Liver (tissue), 9 donors: Measurements from ENCODE around the gene TWSG1. TPM values are rescaled to one million over a fixed set of nuclear protein-coding genes. Genes with fewer than 3 reads are reported as not detected.

ENCODE experiments used
- DNase-seq: peaks from one replicate; pipeline ENCODE4 v3.0.0-alpha.2; 2017; ENCODE audit warnings: low spot score
- H3K27ac ChIP-seq, 2 donors: one replicate each; pipeline ENCODE4 v1.7.0; 2013; ENCODE audit warnings: inconsistent platforms in 2 of 2, low read length in 2 of 2, control low read depth in 1 of 2, low read depth in 1 of 2, mild to moderate bottlenecking in 1 of 2
- H3K27me3 ChIP-seq, 4 donors: one replicate each; pipeline versions ENCODE4 v1.6.1 to v1.7.0; 2013; ENCODE audit warnings: low read length in 3 of 4, inconsistent platforms in 1 of 4, mild to moderate bottlenecking in 1 of 4, moderate library complexity in 1 of 4; ENCODE audit not compliant: control insufficient read depth in 4 of 4, insufficient read depth in 4 of 4
- H3K36me3 ChIP-seq, 4 donors: one replicate each; pipeline versions ENCODE4 v1.6.1 to v1.7.0; 2013; ENCODE audit warnings: low read length in 3 of 4, mild to moderate bottlenecking in 3 of 4, low read depth in 1 of 4, moderate library complexity in 1 of 4; ENCODE audit not compliant: control insufficient read depth in 4 of 4, insufficient read depth in 3 of 4
- H3K4me1 ChIP-seq, 4 donors: one replicate each; pipeline versions ENCODE4 v1.6.1 to v1.7.0; 2013; ENCODE audit warnings: low read length in 3 of 4, mild to moderate bottlenecking in 3 of 4, moderate library complexity in 1 of 4; ENCODE audit not compliant: control insufficient read depth in 4 of 4, insufficient read depth in 4 of 4
- H3K4me3 ChIP-seq, 3 donors: one replicate each; pipeline versions ENCODE4 v1.6.1 to v1.7.0; 2013; ENCODE audit warnings: low read length in 3 of 3, control low read depth in 1 of 3, low read depth in 1 of 3, mild to moderate bottlenecking in 1 of 3
- H3K9ac ChIP-seq, 2 donors: one replicate each; pipeline ENCODE4 v1.7.0; 2013; ENCODE audit warnings: low read length in 2 of 2, mild to moderate bottlenecking in 2 of 2, moderate library complexity in 2 of 2, control low read depth in 1 of 2, low read depth in 1 of 2
- H3K9me3 ChIP-seq, 4 donors: one replicate each; pipeline versions ENCODE4 v1.6.1 to v1.7.0; 2013; ENCODE audit warnings: low read length in 3 of 4; ENCODE audit not compliant: control insufficient read depth in 4 of 4
- FOXA1 ChIP-seq: IDR thresholded peaks from 2 replicates; pipeline ENCODE4 v1.6.1; 2016; ENCODE audit warnings: antibody characterized with exemption
- GABPA ChIP-seq, 2 donors: IDR thresholded peaks in 1 of 2; conservative IDR thresholded peaks in 1 of 2; 2 replicates each; pipeline ENCODE4 v1.6.1; 2016; ENCODE audit warnings: antibody characterized with exemption in 2 of 2, mild to moderate bottlenecking in 1 of 2, moderate library complexity in 1 of 2
- HNF4A ChIP-seq, 2 donors: conservative IDR thresholded peaks; 2 replicates each; pipeline ENCODE4 v1.6.1; 2016; ENCODE audit warnings: antibody characterized with exemption in 2 of 2, mild to moderate bottlenecking in 2 of 2
- HNF4G ChIP-seq: IDR thresholded peaks from 2 replicates; pipeline ENCODE4 v1.6.1; 2016; ENCODE audit warnings: antibody characterized with exemption
- MAX ChIP-seq: IDR thresholded peaks from 2 replicates; pipeline ENCODE4 v1.6.1; 2016; ENCODE audit warnings: antibody characterized with exemption
- NR2F2 ChIP-seq: IDR thresholded peaks from 2 replicates; pipeline ENCODE4 v1.6.1; 2016; ENCODE audit warnings: antibody characterized with exemption
- RAD21 ChIP-seq, 2 donors: IDR thresholded peaks; 2 replicates each; pipeline ENCODE4 v1.6.1; 2016; ENCODE audit warnings: antibody characterized with exemption in 2 of 2, mild to moderate bottlenecking in 2 of 2
- REST ChIP-seq: IDR thresholded peaks from 2 replicates; pipeline ENCODE4 v1.6.1; 2016; ENCODE audit warnings: antibody characterized with exemption, mild to moderate bottlenecking
- RXRA ChIP-seq, 2 donors: IDR thresholded peaks; 2 replicates each; pipeline ENCODE4 v1.6.1; 2017 to 2018; ENCODE audit warnings: antibody characterized with exemption in 2 of 2, mild to moderate bottlenecking in 1 of 2
- TAF1 ChIP-seq: conservative IDR thresholded peaks from 2 replicates; pipeline ENCODE4 v1.6.1; 2016; ENCODE audit warnings: antibody characterized with exemption, mild to moderate bottlenecking
- ZBTB33 ChIP-seq: IDR thresholded peaks from 2 replicates; pipeline ENCODE4 v1.6.1; 2016; ENCODE audit warnings: antibody characterized with exemption
- WGBS: extraction: QIAGEN DNeasy Blood & Tissue Kit; methylation state at CpG from one replicate; pipeline ENCODE4 v1.1.7; 2013; 5-methylcytosine and 5-hydroxymethylcytosine counted together
- polyA plus RNA-seq, 2 donors: library from polyadenylated mRNA; stranded (reverse) in 1 of 2; unstranded in 1 of 2; fragments of 200-250 nt in 1 of 2; fragments of >200 nt in 1 of 2; fragmentation: Nextera tagmentation in 1 of 2; extraction: Ambion mirVana in 1 of 2; gene quantifications; one replicate each; pipeline versions ENCODE4 v1.2.1 to v1.2.3, GENCODE V29; 2013 to 2015
- total RNA-seq, 2 donors: library from RNA; depleted of rRNA; stranded (reverse); fragments of >200 nt; gene quantifications; one replicate each; pipeline ENCODE4 v1.2.3, GENCODE V29; 2014
- TF ChIP-seq, protein P1 (sequence below): fragments of 150-350 bp; IDR thresholded peaks from 2 replicates; pipeline ENCODE4 v1.5.1; 2017; ENCODE audit warnings: improper control_type of control experiment, low read depth, low read length; ENCODE audit not compliant: missing input control
- donor health status: healthy.
- donor health status: healthy.
- donor health status: healthy.
- donor health status: healthy.
- donor health status: healthy.

Gene TWSG1
- total and polyA plus RNA-seq, 4 donors = 3.9 to 11.1 (median 5.4) TPM

DNA sequence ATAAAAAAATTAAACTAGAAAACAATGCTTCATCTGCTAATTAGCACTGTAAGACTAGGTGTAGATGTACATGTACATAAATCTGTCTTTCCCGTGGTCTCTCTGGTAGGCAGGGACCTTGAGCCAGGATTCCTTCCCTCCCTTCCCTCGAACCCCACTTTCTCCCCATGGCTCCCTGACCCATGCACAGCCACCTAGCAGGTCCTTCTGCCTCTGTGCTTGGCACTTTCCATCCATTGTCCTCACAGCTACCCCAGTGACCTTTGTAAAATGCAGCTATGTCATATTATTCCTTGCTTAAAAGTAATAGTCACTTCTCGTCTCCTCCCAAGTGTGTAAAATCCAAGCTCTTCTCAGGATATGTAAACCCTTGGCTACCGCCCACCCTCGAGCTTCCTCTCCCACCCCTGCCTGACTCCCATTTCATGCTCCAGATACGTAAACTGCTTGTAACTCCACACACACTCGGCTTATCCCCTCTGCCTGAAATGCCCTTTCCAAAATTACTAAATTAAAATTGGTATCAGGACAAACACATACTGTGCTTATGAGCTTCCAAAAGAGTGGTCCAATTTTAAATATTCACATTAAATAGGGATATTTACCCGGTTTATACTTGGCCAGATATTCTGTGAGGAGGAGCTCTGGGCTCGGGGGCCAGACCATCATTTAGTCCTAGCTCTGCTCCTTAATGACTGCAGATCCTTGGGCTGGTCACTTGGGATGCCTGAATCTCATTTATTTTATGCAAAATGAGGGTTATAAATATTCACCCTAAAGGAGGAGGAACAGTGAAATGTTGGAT lies 86.7 kb downstream of the TWSG1 start:
- Histone ChIP-seq H3K9ac (no peak overlapping the region), H3K27ac (no peak overlapping the region), H3K27me3 (no peaks in the 10 kb centered on the region), H3K9me3 (peaks cover 0 to 4% (median 4%) of the 10 kb centered on the region in 4 donors), H3K36me3 (no peaks in the 10 kb centered on the region), H3K4me1 (no peaks in the 10 kb centered on the region), H3K4me3 (no peak overlapping the region)
- TF ChIP-seq GABPA (IDR thresholded peaks at IDR 0.05 in 1 of 2, conservative IDR thresholded peaks at IDR 0.05 in 1 of 2) = no peak
- TF ChIP-seq, protein P1, sequence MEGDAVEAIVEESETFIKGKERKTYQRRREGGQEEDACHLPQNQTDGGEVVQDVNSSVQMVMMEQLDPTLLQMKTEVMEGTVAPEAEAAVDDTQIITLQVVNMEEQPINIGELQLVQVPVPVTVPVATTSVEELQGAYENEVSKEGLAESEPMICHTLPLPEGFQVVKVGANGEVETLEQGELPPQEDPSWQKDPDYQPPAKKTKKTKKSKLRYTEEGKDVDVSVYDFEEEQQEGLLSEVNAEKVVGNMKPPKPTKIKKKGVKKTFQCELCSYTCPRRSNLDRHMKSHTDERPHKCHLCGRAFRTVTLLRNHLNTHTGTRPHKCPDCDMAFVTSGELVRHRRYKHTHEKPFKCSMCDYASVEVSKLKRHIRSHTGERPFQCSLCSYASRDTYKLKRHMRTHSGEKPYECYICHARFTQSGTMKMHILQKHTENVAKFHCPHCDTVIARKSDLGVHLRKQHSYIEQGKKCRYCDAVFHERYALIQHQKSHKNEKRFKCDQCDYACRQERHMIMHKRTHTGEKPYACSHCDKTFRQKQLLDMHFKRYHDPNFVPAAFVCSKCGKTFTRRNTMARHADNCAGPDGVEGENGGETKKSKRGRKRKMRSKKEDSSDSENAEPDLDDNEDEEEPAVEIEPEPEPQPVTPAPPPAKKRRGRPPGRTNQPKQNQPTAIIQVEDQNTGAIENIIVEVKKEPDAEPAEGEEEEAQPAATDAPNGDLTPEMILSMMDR = no peak
- TF ChIP-seq MAX = no peak
- TF ChIP-seq REST = no peak
- 84% methylated on average over 9 of the region's 9 CpGs for WGBS
- DNase-seq = no peak

- DNase-seq = no peak
- TF ChIP-seq REST (no peak), FOXA1 (no peak), RAD21 (IDR thresholded peaks at IDR 0.05) (no peak), HNF4G (no peak), NR2F2 (no peak), GABPA (IDR thresholded peaks at IDR 0.05 in 1 of 2, conservative IDR thresholded peaks at IDR 0.05 in 1 of 2) (no peak), TAF1 (no peak), RXRA (IDR thresholded peaks at IDR 0.05) (no peak), MAX (no peak), ZBTB33 (no peak), HNF4A (conservative IDR thresholded peaks at IDR 0.05) (no peak)
- Histone ChIP-seq H3K36me3 (no peaks in the 10 kb centered on the region), H3K9me3 (peaks cover 0 to 4% (median 4%) of the 10 kb centered on the region in 4 donors), H3K27ac (no peak overlapping the region), H3K4me1 (no peaks in the 10 kb centered on the region), H3K27me3 (no peaks in the 10 kb centered on the region), H3K9ac (no peak overlapping the region), H3K4me3 (no peak overlapping the region)
- 83% methylated on average over 7 of the region's 7 CpGs for WGBS
Measured at GRCh38 chr18:9421901-9422327, 87.3 kb downstream of the TWSG1 start.
